ENCODE data around the gene BCL2L11.
A peak's percentile ranks its signal among the peaks of the same experiment; 100 is the strongest.

BCL2L11 gene

GRCh38 chr2:111192776-111193368 lies 72.2 kb downstream of the BCL2L11 start:
- no peak for DNase-seq (ENCODE audit: low read depth)

- DNase-seq (ENCODE audit: low read depth) = no peak
These were observed 74.3 kb downstream of the BCL2L11 start for GRCh38 chr2:111194835-111195621.

- no peak for DNase-seq (ENCODE audit: low read depth)
These were observed 75.7 kb downstream of the BCL2L11 start for GRCh38 chr2:111196435-111196834.

GRCh38 chr2:111198701-111199100 lies 78.0 kb downstream of the BCL2L11 start:
- no peak for DNase-seq (ENCODE audit: low read depth)

GRCh38 chr2:111199840-111200239 lies 79.1 kb downstream of the BCL2L11 start:
- DNase-seq (ENCODE audit: low read depth) = no peak

- no peak for DNase-seq (ENCODE audit: low read depth)
These were observed 79.7 kb downstream of the BCL2L11 start for GRCh38 chr2:111200333-111200881.

- no peak for DNase-seq (ENCODE audit: low read depth)
These were observed 80.5 kb downstream of the BCL2L11 start for GRCh38 chr2:111201214-111201613.

- peak; percentile 21 for DNase-seq (ENCODE audit: low read depth)
These were observed 81.7 kb downstream of the BCL2L11 start for GRCh38 chr2:111202266-111203040.

GRCh38 chr2:111204706-111205105 lies 84.0 kb downstream of the BCL2L11 start:
- no peak for DNase-seq (ENCODE audit: low read depth)

- DNase-seq (ENCODE audit: low read depth) = no peak
These were observed 85.1 kb downstream of the BCL2L11 start for GRCh38 chr2:111205774-111206173.

- no peak for DNase-seq (ENCODE audit: low read depth)
These were observed 87.1 kb downstream of the BCL2L11 start for GRCh38 chr2:111207851-111208250.

GRCh38 chr2:111208639-111209038 lies 87.9 kb downstream of the BCL2L11 start:
- DNase-seq (ENCODE audit: low read depth) = no peak

- peak; percentile 44 for DNase-seq (ENCODE audit: low read depth)
These were observed 88.4 kb downstream of the BCL2L11 start for GRCh38 chr2:111209045-111209514.

GRCh38 chr2:111210036-111210435 lies 89.3 kb downstream of the BCL2L11 start:
- DNase-seq (ENCODE audit: low read depth) = no peak

GRCh38 chr2:111213877-111214276 lies 93.2 kb downstream of the BCL2L11 start:
- no peak for DNase-seq (ENCODE audit: low read depth)

- DNase-seq (ENCODE audit: low read depth) = no peak
These were observed 96.3 kb downstream of the BCL2L11 start for GRCh38 chr2:111216811-111217652.

Data from stromal cell of bone marrow (primary cell).